ENCODE results near the gene ZGRF1.
A peak's percentile ranks its signal among the peaks of the same experiment; 100 is the strongest.

GRCh38 chr4:112521123-112522023, 115.3 kb downstream of the ZGRF1 start:
- TF ChIP-seq CTCF (IDR thresholded peaks at IDR 0.05) (no peak), EZH2 (IDR thresholded peaks at IDR 0.05; ENCODE audit: borderline replicate concordance, insufficient read depth, low read depth, low read length, poor library complexity, severe bottlenecking) (peak; percentile 64)

All from B cell (primary cell).